ENCODE measurements around the gene ZNF789.

The ZNF789 gene

GRCh38 chr7:99504281-99504602, 31.6 kb downstream of the ZNF789 start:
- no peak for DNase-seq (ENCODE audit: low read depth in 2 of 2)

- DNase-seq (ENCODE audit: low read depth in 2 of 2): peak; percentile 94 to 98
These were observed 32.1 kb downstream of the ZNF789 start, which contains the start of gene ZKSCAN5 for GRCh38 chr7:99504603-99505323. ZKSCAN5 (plus strand) TSS chr7:99504662; CDS start chr7:99506045, 1,383 bp downstream.

- DNase-seq (ENCODE audit: low read depth in 2 of 2): no peak
These were observed 32.6 kb downstream of the ZNF789 start for GRCh38 chr7:99505324-99505662.

GRCh38 chr7:99514050-99514449, 41.4 kb downstream of the ZNF789 start:
- no peak for DNase-seq (ENCODE audit: low read depth in 2 of 2)

- DNase-seq (ENCODE audit: low read depth in 2 of 2): no peak
These were observed 48.7 kb downstream of the ZNF789 start for GRCh38 chr7:99521399-99521798.

GRCh38 chr7:99525713-99526440, 53.2 kb downstream of the ZNF789 start:
- no peak for DNase-seq (ENCODE audit: low read depth in 2 of 2)

- DNase-seq (ENCODE audit: low read depth in 2 of 2): no peak
These were observed 58.7 kb downstream of the ZNF789 start for GRCh38 chr7:99531354-99531765.

GRCh38 chr7:99535667-99536066, 63.0 kb downstream of the ZNF789 start:
- DNase-seq (ENCODE audit: low read depth in 2 of 2): no peak
